Central memory CD8-positive, alpha-beta T cell (primary cell): ENCODE results near the gene RPS6KA3.
A peak's percentile ranks its signal among the peaks of the same experiment; 100 is the strongest.

Experiments used
- ATAC-seq: fragments of 150-1000 bp; cut with Tn5 transposase; replicated peaks from 2 replicates; pipeline ENCODE4 v1.10.0; 2022; ENCODE audit warnings: mild to moderate bottlenecking, moderate FRiP score, moderate number of reproducible peaks; ENCODE audit not compliant: poor library complexity, severe bottlenecking; ENCODE audit errors: extremely low read depth
- DNase-seq, 2 donors: peaks; one replicate each; pipeline ENCODE4 v3.0.0; 2021; ENCODE audit warnings: low spot score in 2 of 2
- H3K27ac Mint-ChIP-seq: one replicate; pipeline ENCODE4 v1.8.0; 2022; ENCODE audit warnings: low read depth, mild to moderate bottlenecking, moderate library complexity, mixed read lengths
- H3K27me3 Mint-ChIP-seq: one replicate; pipeline ENCODE4 v1.8.0; 2022; ENCODE audit warnings: mixed read lengths
- H3K36me3 Mint-ChIP-seq: one replicate; pipeline ENCODE4 v1.8.0; 2022; ENCODE audit warnings: mild to moderate bottlenecking, moderate library complexity, mixed read lengths; ENCODE audit not compliant: insufficient read depth
- H3K4me1 Mint-ChIP-seq: one replicate; pipeline ENCODE4 v1.8.0; 2022; ENCODE audit warnings: mixed read lengths
- H3K4me3 Mint-ChIP-seq: one replicate; pipeline ENCODE4 v1.8.0; 2022; ENCODE audit warnings: mild to moderate bottlenecking, moderate library complexity, mixed read lengths
- H3K9me3 Mint-ChIP-seq: one replicate; pipeline ENCODE4 v1.8.0; 2022; ENCODE audit warnings: mixed read lengths

Gene RPS6KA3

DNA sequence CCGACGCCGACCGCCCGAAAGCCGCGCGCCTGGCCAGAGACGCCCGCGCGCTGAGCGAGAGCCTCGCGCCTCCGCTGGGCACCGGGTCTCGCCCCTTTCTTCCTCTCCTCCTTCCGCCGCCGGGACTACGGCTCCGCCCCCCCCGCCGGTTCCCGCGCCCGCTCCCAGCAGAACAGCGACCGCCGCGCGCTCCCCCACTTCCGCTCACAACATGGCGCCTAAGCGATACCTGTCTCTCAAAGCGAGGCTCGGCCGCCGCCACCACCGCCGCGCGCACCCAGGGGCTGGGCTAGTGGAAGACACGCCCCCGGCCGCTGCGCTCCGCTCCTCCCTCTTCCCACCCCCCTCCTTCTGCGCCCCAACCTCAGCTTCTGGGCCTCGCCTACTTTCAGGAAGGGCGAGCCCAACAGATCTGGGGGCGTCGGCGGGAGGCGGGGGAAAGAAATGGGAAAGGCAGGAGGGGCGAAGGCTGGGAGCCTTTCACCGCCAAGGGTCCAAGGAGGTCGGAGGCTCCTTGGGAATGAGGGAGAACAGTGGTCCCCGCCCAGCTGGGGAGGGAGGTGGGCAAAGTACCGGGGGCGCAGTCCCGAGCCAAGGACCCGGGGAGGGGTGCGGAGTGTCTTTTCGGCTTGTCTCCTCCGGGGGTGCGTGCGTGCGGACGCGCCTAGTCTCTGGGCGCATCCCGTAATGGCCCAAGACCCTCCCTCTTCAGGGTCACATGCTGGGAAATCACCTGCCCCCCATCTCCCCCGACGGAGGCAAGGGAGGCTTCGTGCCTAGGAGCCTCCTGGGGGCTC lies at the start of gene RPS6KA3:
TSS of gene RPS6KA3 (minus strand) at position 100 of the 797 bp plus-strand sequence. CDS start 277 bp downstream, outside the sequence.
- Mint-ChIP-seq H3K27ac (peak within 1 kb of the TSS; percentile 97), H3K9me3 (no peaks in the 10 kb centered on the region), H3K27me3 (no peaks in the 10 kb centered on the region), H3K4me3 (peak within 1 kb of the TSS; percentile 97), H3K4me1 (peaks cover 14% of the 10 kb centered on the region), H3K36me3 (peaks cover 7% of the 10 kb centered on the region)
- ATAC-seq: peak; percentile 78
- DNase-seq: peak; percentile 74 to 79

DNA sequence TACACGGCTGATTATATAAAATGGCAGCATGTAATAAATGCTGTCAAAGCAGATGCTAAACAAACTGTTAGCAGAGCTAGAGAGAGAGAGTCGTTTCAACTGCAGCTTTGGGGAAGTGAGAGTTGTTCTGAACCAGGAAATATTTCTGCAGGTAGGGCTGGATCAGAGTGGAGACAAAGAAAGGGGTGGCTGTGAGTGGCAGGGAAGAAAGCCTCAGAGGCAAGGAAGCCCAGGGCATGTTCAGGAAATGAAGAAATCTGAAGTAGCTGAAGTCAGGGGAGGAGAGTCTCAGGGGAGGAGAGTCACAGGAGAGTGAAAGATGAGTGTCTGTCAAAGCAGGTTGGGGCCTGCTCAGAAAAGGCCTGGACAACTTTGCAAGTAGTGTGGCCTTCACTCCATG lies 48.4 kb upstream of the RPS6KA3 start:
- H3K9me3 Mint-ChIP-seq: no peaks in the 10 kb centered on the region
- H3K27ac Mint-ChIP-seq: no peak overlapping the region
- no peak for DNase-seq
- peaks cover 11% of the 10 kb centered on the region for H3K4me1 Mint-ChIP-seq
- H3K36me3 Mint-ChIP-seq: no peaks in the 10 kb centered on the region
- no peaks in the 10 kb centered on the region for H3K27me3 Mint-ChIP-seq
- no peak overlapping the region for H3K4me3 Mint-ChIP-seq
- no peak for ATAC-seq

DNA sequence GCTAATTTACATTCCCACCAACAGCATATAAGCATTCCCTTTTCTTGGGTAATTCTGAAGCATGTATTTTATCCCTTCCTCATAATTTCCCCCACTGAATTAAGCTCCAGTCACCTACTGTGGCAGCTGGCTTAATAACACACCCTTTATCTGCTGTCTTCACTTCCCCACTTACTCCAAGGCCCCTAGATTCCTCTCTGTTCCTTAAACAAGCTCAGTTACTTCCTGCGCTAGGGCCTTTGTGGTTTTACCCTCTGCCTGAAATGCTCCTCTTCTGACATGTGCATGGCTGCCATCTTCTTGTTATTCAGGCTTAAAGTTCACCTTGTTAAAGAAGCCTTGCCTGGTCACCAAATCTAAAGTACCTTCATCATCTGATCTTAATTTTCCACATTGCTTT lies 47.2 kb upstream of the RPS6KA3 start:
- Mint-ChIP-seq H3K4me1 (peaks cover 5% of the 10 kb centered on the region), H3K27me3 (no peaks in the 10 kb centered on the region), H3K27ac (no peak overlapping the region), H3K4me3 (no peak overlapping the region), H3K36me3 (no peaks in the 10 kb centered on the region), H3K9me3 (no peaks in the 10 kb centered on the region)
- DNase-seq: no peak
- no peak for ATAC-seq

DNA sequence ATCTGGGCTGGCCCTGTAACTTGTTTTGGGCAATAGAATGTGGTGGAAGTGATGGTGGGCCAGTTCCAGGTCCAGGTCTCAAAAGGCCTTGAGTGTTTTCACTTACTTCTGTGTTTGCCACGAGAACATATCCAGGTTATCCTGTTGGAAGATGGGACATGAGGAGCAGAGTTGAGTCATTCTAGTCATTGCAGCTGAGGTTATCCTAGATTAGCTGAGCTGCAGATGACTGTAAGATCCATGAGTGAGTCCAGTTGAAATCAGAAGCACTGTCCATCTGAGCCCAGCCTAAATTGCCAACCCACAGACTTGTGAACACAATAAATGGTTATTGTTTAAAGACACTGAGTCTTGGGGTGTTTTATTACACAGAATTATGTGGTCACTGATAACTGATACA lies 45.3 kb upstream of the RPS6KA3 start:
- H3K27ac Mint-ChIP-seq: no peak overlapping the region
- ATAC-seq: no peak
- H3K27me3 Mint-ChIP-seq: no peaks in the 10 kb centered on the region
- H3K9me3 Mint-ChIP-seq: no peaks in the 10 kb centered on the region
- H3K4me1 Mint-ChIP-seq: peaks cover 5% of the 10 kb centered on the region
- no peaks in the 10 kb centered on the region for H3K36me3 Mint-ChIP-seq
- H3K4me3 Mint-ChIP-seq: no peak overlapping the region
- no peak for DNase-seq

DNA sequence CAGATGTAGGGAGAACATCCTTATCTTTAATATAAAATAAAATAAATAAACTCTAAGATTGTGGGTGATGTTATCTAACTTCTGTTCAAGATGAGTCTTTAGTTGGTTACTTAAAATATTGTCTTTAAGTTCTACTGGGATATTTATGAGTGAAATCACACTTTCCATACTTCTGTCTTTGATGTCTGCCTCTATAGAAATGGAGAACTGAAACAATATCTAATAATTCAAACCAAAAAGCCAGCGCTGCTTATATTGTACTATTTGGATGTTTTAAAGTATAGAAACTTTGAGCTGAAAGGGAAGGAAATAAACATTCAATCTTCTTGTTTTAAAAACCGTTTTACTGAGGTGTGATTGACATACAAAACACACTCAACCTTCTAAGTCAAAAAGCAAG lies 44.8 kb upstream of the RPS6KA3 start:
- ATAC-seq (no peak), DNase-seq (no peak)
- H3K9me3 Mint-ChIP-seq: no peaks in the 10 kb centered on the region
- no peaks in the 10 kb centered on the region for H3K27me3 Mint-ChIP-seq
- no peak overlapping the region for H3K27ac Mint-ChIP-seq
- peaks cover 5% of the 10 kb centered on the region for H3K4me1 Mint-ChIP-seq
- no peak overlapping the region for H3K4me3 Mint-ChIP-seq
- no peaks in the 10 kb centered on the region for H3K36me3 Mint-ChIP-seq

DNA sequence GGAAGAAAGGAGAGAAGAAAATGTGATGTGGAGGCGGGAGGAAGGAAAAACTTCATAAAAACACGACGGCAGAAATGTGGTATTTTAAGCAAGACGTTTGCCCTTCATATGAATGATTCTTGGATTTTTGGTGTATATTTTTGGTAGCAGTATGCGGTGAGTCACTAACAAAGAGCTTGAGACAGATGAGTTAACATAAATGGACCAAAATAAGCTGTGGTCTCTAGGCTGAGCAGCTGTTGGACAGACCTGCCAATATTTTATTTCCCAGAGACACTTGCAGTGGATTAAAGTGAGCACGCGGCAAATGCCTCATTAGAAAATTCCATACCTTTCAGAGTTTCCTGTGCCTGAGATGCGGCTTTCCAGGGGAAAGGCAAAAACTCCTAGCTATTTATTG lies 43.1 kb upstream of the RPS6KA3 start:
- no peaks in the 10 kb centered on the region for H3K36me3 Mint-ChIP-seq
- H3K4me1 Mint-ChIP-seq: peaks cover 5% of the 10 kb centered on the region
- no peak overlapping the region for H3K4me3 Mint-ChIP-seq
- no peak for DNase-seq
- ATAC-seq: no peak
- H3K9me3 Mint-ChIP-seq: no peaks in the 10 kb centered on the region
- no peaks in the 10 kb centered on the region for H3K27me3 Mint-ChIP-seq
- no peak overlapping the region for H3K27ac Mint-ChIP-seq

DNA sequence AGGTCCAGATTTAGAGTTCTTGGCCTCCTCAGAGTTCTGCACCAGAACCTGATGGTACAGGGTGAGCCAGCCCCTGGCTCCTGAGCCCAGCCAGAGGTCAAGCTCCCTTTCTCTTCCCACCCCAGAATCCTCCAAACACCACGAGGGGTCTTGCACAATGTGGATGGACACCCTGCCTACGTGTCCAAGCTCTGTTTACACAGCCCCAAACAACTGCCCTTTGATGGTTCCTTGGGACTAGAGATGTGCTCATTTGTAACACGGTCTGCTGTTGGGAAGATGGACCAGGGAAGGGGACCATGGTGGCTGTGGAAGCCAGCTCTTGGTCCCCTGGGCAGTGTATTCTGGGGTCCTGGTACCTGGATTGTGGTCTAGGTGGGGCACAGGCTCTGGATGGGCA lies 40.0 kb upstream of the RPS6KA3 start:
- Mint-ChIP-seq H3K36me3 (no peaks in the 10 kb centered on the region), H3K4me3 (no peak overlapping the region), H3K27ac (no peak overlapping the region), H3K27me3 (no peaks in the 10 kb centered on the region), H3K9me3 (no peaks in the 10 kb centered on the region), H3K4me1 (no peaks in the 10 kb centered on the region)
- ATAC-seq: no peak
- no peak for DNase-seq

DNA sequence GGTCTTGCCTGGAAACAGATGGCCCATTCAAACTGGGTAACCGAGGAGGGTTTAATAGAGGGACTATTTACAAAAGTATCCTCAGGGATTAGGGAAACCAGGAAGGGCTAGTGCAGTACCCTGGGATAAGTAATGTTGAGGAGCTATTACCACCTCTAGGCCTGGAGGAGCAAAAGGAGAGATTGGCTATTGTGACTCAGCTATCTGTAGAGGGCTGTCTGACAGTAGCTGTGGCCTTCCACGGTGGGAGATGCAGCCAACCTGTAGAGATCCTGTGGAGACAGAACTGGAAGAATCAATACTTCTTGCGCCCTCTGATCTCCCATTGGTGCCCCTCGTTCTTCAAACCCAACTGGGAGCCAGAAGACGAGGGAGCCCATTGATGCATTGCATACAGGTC lies 34.1 kb upstream of the RPS6KA3 start:
- H3K4me1 Mint-ChIP-seq: peaks cover 7% of the 10 kb centered on the region
- no peaks in the 10 kb centered on the region for H3K9me3 Mint-ChIP-seq
- H3K4me3 Mint-ChIP-seq: no peak overlapping the region
- H3K36me3 Mint-ChIP-seq: no peaks in the 10 kb centered on the region
- H3K27ac Mint-ChIP-seq: no peak overlapping the region
- no peak for ATAC-seq
- no peak for DNase-seq
- no peaks in the 10 kb centered on the region for H3K27me3 Mint-ChIP-seq

DNA sequence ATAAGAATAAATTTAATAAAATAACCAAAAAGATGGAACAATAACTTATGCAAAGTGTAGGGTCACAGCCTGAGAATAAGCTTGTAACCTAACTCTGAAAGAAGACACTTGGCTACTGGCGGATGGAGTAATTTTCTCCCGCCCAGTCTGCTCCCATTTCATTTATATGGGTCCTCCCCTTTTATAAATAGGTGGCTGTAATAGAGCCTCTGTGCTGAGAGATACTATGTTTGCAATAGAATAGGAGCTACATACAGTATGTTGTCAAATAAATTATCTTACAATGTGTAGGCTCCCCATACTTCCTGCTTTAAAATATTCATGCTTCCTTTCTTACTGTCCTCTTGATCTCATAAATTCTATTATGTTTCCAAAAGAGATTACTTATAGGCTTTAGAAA lies 28.2 kb upstream of the RPS6KA3 start:
- no peaks in the 10 kb centered on the region for H3K36me3 Mint-ChIP-seq
- peaks cover 7% of the 10 kb centered on the region for H3K4me1 Mint-ChIP-seq
- no peaks in the 10 kb centered on the region for H3K9me3 Mint-ChIP-seq
- no peak for ATAC-seq
- no peak overlapping the region for H3K27ac Mint-ChIP-seq
- no peaks in the 10 kb centered on the region for H3K27me3 Mint-ChIP-seq
- DNase-seq: no peak
- H3K4me3 Mint-ChIP-seq: no peak overlapping the region

DNA sequence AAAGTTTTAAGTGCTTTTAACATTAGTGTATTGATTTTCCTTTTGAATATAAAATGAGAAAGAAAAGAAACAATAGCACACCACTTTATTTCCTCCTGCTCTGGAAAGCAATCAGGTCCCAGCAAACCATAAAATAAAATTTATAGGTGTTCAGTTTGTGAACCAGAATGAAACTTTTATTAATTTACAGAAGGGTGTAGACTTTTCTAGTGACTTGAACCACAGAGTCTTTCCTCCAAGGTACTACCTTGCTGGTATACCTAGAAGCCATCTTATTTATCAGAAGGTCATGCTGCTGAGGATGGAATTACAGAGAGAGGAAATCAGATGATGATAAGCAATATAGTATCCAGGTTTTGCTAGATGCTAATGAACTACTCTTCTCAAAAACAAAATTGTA lies 27.6 kb upstream of the RPS6KA3 start:
- ATAC-seq (no peak), DNase-seq (no peak)
- H3K4me1 Mint-ChIP-seq: peaks cover 7% of the 10 kb centered on the region
- H3K4me3 Mint-ChIP-seq: no peak overlapping the region
- no peak overlapping the region for H3K27ac Mint-ChIP-seq
- H3K36me3 Mint-ChIP-seq: no peaks in the 10 kb centered on the region
- H3K9me3 Mint-ChIP-seq: no peaks in the 10 kb centered on the region
- H3K27me3 Mint-ChIP-seq: no peaks in the 10 kb centered on the region

DNA sequence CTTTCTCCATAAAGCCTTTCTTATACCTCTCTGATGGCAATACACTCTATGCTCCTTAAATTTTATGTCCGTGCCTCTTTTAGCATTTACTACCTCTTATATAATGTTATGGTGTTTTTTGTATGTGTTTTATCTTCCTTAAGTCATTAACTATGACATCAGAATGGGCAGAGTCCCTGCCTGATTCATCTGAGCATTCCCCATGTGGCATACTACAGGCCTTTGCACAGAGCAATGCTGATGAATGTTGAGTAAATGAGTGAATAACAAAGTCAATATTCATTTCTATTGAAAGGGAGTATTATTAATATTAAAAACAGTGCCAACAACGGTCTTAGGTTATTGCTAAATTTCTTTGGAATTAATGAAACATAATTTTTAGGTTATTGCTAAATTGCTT lies 18.8 kb upstream of the RPS6KA3 start:
- H3K36me3 Mint-ChIP-seq: no peaks in the 10 kb centered on the region
- no peak for ATAC-seq
- H3K4me3 Mint-ChIP-seq: no peak overlapping the region
- no peak for DNase-seq
- H3K9me3 Mint-ChIP-seq: peaks cover 8% of the 10 kb centered on the region
- no peaks in the 10 kb centered on the region for H3K27me3 Mint-ChIP-seq
- H3K27ac Mint-ChIP-seq: no peak overlapping the region
- no peaks in the 10 kb centered on the region for H3K4me1 Mint-ChIP-seq

DNA sequence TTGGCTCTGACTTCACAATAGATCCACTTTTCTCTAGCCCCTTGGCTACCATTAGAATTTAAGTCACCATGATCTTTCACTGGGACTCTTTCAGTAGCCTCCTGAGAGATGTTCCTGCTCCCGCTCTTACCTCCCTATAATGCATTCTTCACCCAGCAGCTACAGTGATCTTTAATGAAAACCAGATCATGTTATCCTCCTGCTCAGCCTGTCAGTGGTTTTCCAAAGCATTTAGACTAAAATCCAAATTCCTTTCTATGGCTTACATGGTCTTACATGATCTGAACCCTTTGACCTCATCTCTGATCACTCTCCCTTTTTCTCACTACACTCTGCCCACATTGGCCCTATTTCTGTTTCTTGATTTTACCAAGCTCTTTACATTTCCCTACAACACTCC lies 18.3 kb upstream of the RPS6KA3 start:
- no peak for DNase-seq
- Mint-ChIP-seq H3K27ac (no peak overlapping the region), H3K4me1 (no peaks in the 10 kb centered on the region), H3K4me3 (no peak overlapping the region), H3K27me3 (no peaks in the 10 kb centered on the region), H3K9me3 (peaks cover 8% of the 10 kb centered on the region), H3K36me3 (no peaks in the 10 kb centered on the region)
- ATAC-seq: no peak

DNA sequence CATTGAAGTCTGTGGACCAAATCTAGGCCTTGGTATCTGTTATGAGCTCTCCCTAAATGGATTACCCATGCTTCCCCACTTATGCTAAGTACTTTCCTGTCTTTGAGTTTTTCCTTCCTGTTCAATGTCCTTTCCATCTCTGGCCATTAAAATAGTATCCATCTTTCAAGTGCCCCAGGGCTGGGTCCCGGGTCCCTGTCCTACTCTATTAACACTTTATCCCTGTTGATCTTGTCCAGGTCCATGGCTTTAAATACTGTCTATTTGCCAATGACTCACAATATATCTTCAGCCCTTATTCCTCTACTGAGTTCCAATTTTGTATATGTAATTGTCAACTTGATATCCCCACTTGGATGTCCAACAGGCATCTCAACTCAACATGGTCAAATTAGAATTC lies 17.7 kb upstream of the RPS6KA3 start:
- Mint-ChIP-seq H3K4me1 (no peaks in the 10 kb centered on the region), H3K36me3 (no peaks in the 10 kb centered on the region), H3K9me3 (peaks cover 8% of the 10 kb centered on the region), H3K27me3 (no peaks in the 10 kb centered on the region), H3K27ac (no peak overlapping the region), H3K4me3 (no peak overlapping the region)
- DNase-seq (no peak), ATAC-seq (no peak)
